Stomach (tissue), 9 donors: ENCODE results near the gene CUL9. TPM values are rescaled to one million over a fixed set of nuclear protein-coding genes. Genes with fewer than 3 reads are reported as not detected.
A peak's percentile ranks its signal among the peaks of the same experiment; 100 is the strongest.

ENCODE experiments used
- DNase-seq, 2 donors: peaks; one replicate each; pipeline versions ENCODE4 v3.0.0 to v3.0.0-alpha.2; 2013 to 2019
- H3K27ac ChIP-seq, 5 donors: fragments of 200-600 bp in 4 of 5; sonication (generic) in 4 of 5; one replicate each; pipeline ENCODE4 v1.5.1; 2013 to 2019; ENCODE audit warnings: mild to moderate bottlenecking in 1 of 5, moderate library complexity in 1 of 5
- H3K27me3 ChIP-seq, 3 donors: fragments of 200-600 bp; sonication (generic); one replicate each; pipeline ENCODE4 v1.5.1; 2017 to 2019; ENCODE audit warnings: mixed run types in 1 of 3
- H3K36me3 ChIP-seq, 4 donors: fragments of 200-600 bp; sonication (generic); 1 replicate in 3 of 4; 2 replicates in 1 of 4; pipeline ENCODE4 v1.5.1; 2016 to 2019
- H3K4me1 ChIP-seq, 4 donors: fragments of 200-600 bp; sonication (generic); one replicate each; pipeline ENCODE4 v1.5.1; 2016 to 2019
- H3K4me3 ChIP-seq, 4 donors: fragments of 200-600 bp; sonication (generic) in 3 of 4; one replicate each; pipeline ENCODE4 v1.5.1; 2016 to 2019; ENCODE audit warnings: mild to moderate bottlenecking in 1 of 4
- H3K9me3 ChIP-seq, 4 donors: fragments of 200-600 bp; sonication (generic); one replicate each; pipeline ENCODE4 v1.5.1; 2016 to 2019
- EP300 ChIP-seq: sonication (generic); formaldehyde crosslinking; IDR thresholded peaks from one replicate; pipeline ENCODE4 v1.6.1; 2017; ENCODE audit warnings: antibody characterized with exemption
- POLR2A ChIP-seq, 4 donors: fragments of 450-650 bp; IDR thresholded peaks; one replicate each; pipeline ENCODE4 v1.6.1; 2016; ENCODE audit warnings: antibody characterized with exemption in 4 of 4, control low read depth in 2 of 4, mild to moderate bottlenecking in 1 of 4, moderate library complexity in 1 of 4
- POLR2AphosphoS5 ChIP-seq, 3 donors: sonication (generic); formaldehyde crosslinking; IDR thresholded peaks; one replicate each; pipeline ENCODE4 v1.6.1; 2016; ENCODE audit warnings: antibody characterized with exemption in 3 of 3
- WGBS, 5 donors: extraction: QIAGEN DNeasy Blood & Tissue Kit in 3 of 5; methylation state at CpG; one replicate each; pipeline versions ENCODE4 v1.1.5 to v1.1.7; 2013 to 2018; 5-methylcytosine and 5-hydroxymethylcytosine counted together
- intact Hi-C: fragments of 100-400 bp; cut with DNase I; formaldehyde crosslinking; loops from one replicate; pipeline ENCODE4 v1.15.1; 2023; ENCODE audit warnings: low total_unique reads
- polyA plus RNA-seq, 3 donors: library from polyadenylated mRNA; stranded (reverse); fragments of 200-250 nt; gene quantifications; one replicate each; pipeline ENCODE4 v1.2.3, GENCODE V29; 2013
- total RNA-seq, 5 donors: library from RNA; depleted of rRNA; stranded (reverse); fragments of >200 nt; gene quantifications; one replicate each; pipeline versions ENCODE4 v1.1.0 to v1.2.3, GENCODE V29; 2014 to 2016
- TF ChIP-seq, protein P1 (sequence below), 7 experiments: fragments of 450-650 bp in 4 of 7; fragments of 200-600 bp in 3 of 7; sonication (generic) in 3 of 7; IDR thresholded peaks; one replicate each; pipeline ENCODE4 v1.5.1; 2016 to 2019; ENCODE audit warnings: antibody characterized with exemption in 7 of 7, control low read depth in 2 of 7, mild to moderate bottlenecking in 1 of 7
- donor health status: healthy with polysubstance abuse.
- donor health status: Bipolar disorder and iron deficiency.
- donor health status: healthy.

Gene CUL9
- total and polyA plus RNA-seq, 8 donors: 22.8 to 120 (median 45.0) TPM

GRCh38 chr6:43159599-43159998, 22.4 kb upstream of the CUL9 start:
- DNase-seq: no peak
- TF ChIP-seq POLR2AphosphoS5 (IDR thresholded peaks at IDR 0.05) (no peak), POLR2A (IDR thresholded peaks at IDR 0.05) (no peak), EP300 (no peak)
- TF ChIP-seq, protein P1, sequence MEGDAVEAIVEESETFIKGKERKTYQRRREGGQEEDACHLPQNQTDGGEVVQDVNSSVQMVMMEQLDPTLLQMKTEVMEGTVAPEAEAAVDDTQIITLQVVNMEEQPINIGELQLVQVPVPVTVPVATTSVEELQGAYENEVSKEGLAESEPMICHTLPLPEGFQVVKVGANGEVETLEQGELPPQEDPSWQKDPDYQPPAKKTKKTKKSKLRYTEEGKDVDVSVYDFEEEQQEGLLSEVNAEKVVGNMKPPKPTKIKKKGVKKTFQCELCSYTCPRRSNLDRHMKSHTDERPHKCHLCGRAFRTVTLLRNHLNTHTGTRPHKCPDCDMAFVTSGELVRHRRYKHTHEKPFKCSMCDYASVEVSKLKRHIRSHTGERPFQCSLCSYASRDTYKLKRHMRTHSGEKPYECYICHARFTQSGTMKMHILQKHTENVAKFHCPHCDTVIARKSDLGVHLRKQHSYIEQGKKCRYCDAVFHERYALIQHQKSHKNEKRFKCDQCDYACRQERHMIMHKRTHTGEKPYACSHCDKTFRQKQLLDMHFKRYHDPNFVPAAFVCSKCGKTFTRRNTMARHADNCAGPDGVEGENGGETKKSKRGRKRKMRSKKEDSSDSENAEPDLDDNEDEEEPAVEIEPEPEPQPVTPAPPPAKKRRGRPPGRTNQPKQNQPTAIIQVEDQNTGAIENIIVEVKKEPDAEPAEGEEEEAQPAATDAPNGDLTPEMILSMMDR (IDR thresholded peaks at IDR 0.05): no peak
- 93 to 96% (median 95%) methylated on average over 10 to 11 of the region's 11 CpGs for WGBS, 5 donors
- no peaks in the 10 kb centered on the region for H3K27me3 ChIP-seq
- intact Hi-C loops: no loop called here
- H3K4me3 ChIP-seq: no peak overlapping the region
- peaks cover 0 to 18% (median 17%) of the 10 kb centered on the region in 4 donors for H3K36me3 ChIP-seq
- no peaks in the 10 kb centered on the region for H3K4me1 ChIP-seq
- H3K9me3 ChIP-seq: no peaks in the 10 kb centered on the region
- no peak overlapping the region for H3K27ac ChIP-seq

DNA sequence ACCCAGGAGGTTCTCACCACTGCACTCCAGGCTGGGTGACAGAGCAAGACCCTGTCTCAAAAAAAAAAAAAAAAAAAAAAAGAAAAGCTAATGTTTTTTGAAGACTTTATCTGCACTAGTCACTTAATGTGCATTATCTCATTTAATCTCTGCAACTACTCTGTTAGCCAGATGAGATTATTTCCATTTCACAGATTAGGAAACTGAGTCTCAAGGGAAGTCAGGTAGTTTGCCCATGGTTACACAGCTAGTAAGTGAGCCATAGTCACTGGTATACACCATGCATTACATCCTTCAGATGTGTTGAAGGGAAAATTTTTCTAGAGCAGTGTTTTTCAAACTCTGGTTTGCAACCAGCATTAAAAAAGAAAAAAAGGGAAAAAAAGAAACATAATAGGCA, 18.1 kb upstream of the CUL9 start:
- Histone ChIP-seq H3K9me3 (no peaks in the 10 kb centered on the region), H3K27me3 (no peaks in the 10 kb centered on the region), H3K36me3 (peaks cover 0 to 18% (median 17%) of the 10 kb centered on the region in 4 donors), H3K27ac (no peak overlapping the region), H3K4me3 (no peak overlapping the region), H3K4me1 (no peaks in the 10 kb centered on the region)
- no peak for DNase-seq
- TF ChIP-seq, protein P1 (IDR thresholded peaks at IDR 0.05): no peak
- TF ChIP-seq POLR2AphosphoS5 (IDR thresholded peaks at IDR 0.05) (no peak), EP300 (no peak), POLR2A (IDR thresholded peaks at IDR 0.05) (no peak)
- intact Hi-C loops: no loop called here

GRCh38 chr6:43170417-43170930, 11.5 kb upstream of the CUL9 start:
- peak overlapping the region; percentile 91 to 100 (median 99) for H3K27ac ChIP-seq
- peaks cover 28 to 41% (median 39%) of the 10 kb centered on the region in 4 donors for H3K4me1 ChIP-seq
- peaks cover under 1 to 5% (median 4%) of the 10 kb centered on the region in 4 donors for H3K36me3 ChIP-seq
- TF ChIP-seq POLR2AphosphoS5 (IDR thresholded peaks at IDR 0.05): no peak
- TF ChIP-seq, protein P1 (IDR thresholded peaks at IDR 0.05): no peak
- no peak for TF ChIP-seq POLR2A (IDR thresholded peaks at IDR 0.05)
- no peak for TF ChIP-seq EP300
- peak overlapping the region; percentile 93 to 95 (median 94) for H3K4me3 ChIP-seq
- DNase-seq: peak; percentile 79 to 94
- H3K27me3 ChIP-seq: no peaks in the 10 kb centered on the region
- 0 to 1% (median 1%) methylated on average over 18 of the region's 18 CpGs for WGBS, 5 donors
- intact Hi-C loops: no loop called here
- H3K9me3 ChIP-seq: no peaks in the 10 kb centered on the region

GRCh38 chr6:43170931-43171706, 10.9 kb upstream of the CUL9 start, which contains the start of gene SRF:
Gene SRF, plus strand, starts transcription at chr6:43171269. Its CDS starts 388 bp downstream, at chr6:43171657.
- peak; percentile 100 for DNase-seq
- no peaks in the 10 kb centered on the region for H3K9me3 ChIP-seq
- peaks cover 32 to 48% (median 45%) of the 10 kb centered on the region in 4 donors for H3K4me1 ChIP-seq
- H3K27me3 ChIP-seq: no peaks in the 10 kb centered on the region
- intact Hi-C loops: no loop called here
- TF ChIP-seq POLR2A (IDR thresholded peaks at IDR 0.05) (peak in 1 of 4 donors; percentile 53), EP300 (no peak), POLR2AphosphoS5 (IDR thresholded peaks at IDR 0.05) (peak; percentile 51 to 78 (median 73))
- TF ChIP-seq, protein P1 (IDR thresholded peaks at IDR 0.05): peak in 5 of 7 experiments; percentile 3 to 88 (median 55)
- 0 to 1% (median 1%) methylated on average over 25 to 83 of the region's 83 CpGs for WGBS, 5 donors
- peaks cover 7 to 11% (median 10%) of the 10 kb centered on the region in 4 donors for H3K36me3 ChIP-seq
- peak within 1 kb of the TSS; percentile 93 to 95 (median 94) for H3K4me3 ChIP-seq
- peak within 1 kb of the TSS; percentile 91 to 100 (median 99) for H3K27ac ChIP-seq
